HG03469 (cell line): Measurements from ENCODE around the gene EPS8L2.

ENCODE experiments used
- ATAC-seq: cut with Tn5 transposase; IDR thresholded peaks from one replicate; pipeline ENCODE4 v1.9.1; 2021; ENCODE audit warnings: mild to moderate bottlenecking, moderate library complexity, moderate number of reproducible peaks; ENCODE audit not compliant: unreplicated experiment

EPS8L2 gene

GRCh38 chr11:703506-703905 is 2.5 kb upstream of the EPS8L2 start:
- ATAC-seq = no peak

DNA sequence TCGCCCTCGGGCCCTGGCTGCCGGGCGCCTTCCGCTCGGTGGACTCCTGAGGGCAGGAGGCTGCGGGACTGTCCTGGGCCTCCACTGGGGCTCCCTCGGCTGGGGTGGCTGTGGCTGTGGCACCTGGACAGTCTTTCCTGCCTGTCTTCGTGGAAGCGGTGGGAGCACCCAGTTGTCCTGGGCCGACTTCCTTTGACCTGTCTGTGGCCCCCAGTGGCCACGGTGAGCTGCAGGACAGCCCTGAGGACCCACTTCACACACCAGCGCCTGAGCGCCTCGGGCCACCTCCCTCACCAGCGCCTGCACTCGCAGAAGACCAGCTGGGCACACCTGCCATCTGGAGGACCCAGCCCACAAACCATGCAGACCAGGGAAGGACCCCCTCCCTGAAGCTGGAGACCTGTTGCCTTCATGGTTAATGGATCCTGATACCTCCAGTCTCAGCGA is 1.8 kb upstream of the EPS8L2 start:
- no peak for ATAC-seq

- ATAC-seq = no peak
These were observed 1.0 kb upstream of the EPS8L2 start for GRCh38 chr11:704781-705645.

DNA sequence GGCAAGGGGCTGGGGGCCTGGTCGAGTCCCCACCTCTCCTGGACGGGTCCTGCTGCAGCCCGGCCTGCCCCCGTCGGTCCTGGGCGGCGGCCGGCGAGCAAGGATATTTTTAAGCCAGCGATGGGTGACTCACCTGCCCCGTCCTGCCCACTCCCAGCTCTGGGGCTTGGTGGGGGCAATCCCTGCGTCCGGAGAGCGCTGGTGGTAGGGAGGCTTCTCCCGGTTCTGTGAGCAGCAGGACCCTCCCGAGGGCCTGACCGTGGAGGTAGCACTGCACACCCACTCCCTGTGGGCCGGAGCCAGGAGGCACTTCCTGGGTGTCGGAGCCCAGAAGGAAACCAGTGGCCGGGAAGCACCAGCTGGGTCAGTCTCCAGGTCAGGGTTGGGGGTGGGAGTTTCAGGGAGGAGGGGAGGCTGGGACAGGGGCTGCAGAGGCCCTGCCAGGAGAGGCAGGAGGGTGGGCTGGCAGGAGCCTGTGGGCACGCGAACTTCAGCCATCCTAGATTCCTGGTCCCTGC is 467 bp downstream of the EPS8L2 start:
- ATAC-seq = no peak

- no peak for ATAC-seq
These were observed 1.2 kb downstream of the EPS8L2 start for GRCh38 chr11:706957-707816.

DNA sequence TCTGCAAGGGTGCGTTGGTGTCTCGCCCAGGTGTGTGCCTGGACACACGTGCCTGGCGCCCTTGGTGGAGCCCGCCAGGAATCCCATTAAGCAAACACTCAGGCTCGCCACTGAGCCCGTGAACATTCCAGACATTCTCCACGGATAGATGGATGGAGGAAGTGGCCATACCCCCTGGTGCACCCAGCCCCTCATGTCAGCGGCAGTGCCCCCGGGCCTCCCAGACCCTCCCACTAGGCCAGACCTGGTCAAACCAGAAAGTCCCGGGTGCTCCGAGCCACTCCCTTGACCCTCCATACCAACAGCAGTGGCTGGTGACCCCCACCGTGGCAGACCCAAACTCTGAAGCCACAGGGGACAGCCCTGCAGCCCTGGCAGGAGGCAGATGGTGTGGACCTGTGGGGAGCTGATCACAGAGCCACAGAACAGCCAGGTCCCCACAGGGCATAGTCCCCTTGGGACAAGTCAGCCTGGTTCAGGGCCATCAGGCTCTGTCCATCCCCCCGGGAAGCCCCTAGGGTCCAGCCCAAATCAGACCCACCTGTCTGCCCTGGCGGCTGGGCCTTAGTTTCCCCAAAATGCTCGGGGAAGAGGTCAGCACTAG is 1.9 kb downstream of the EPS8L2 start:
- ATAC-seq = no peak

DNA sequence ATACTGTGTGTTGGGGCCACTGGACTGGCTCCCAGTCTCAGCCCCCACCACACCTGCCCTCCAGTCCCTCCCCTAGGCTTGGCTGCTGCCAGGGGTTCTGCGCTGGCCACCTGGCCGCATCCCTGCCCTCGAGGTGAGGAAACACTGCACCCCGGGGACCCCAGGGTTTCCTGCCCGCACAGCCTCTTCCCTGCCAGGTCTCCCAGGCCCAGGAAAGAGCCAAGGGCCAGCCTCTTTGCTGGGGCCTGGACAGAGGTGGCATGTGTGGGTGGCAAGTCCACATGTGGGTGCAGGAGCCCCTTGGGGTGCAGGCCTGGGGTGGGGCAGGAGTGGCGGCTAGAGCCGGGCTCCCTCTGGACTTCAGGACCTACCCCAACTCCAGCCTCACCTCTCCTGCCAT is 2.5 kb downstream of the EPS8L2 start:
- ATAC-seq = no peak

DNA sequence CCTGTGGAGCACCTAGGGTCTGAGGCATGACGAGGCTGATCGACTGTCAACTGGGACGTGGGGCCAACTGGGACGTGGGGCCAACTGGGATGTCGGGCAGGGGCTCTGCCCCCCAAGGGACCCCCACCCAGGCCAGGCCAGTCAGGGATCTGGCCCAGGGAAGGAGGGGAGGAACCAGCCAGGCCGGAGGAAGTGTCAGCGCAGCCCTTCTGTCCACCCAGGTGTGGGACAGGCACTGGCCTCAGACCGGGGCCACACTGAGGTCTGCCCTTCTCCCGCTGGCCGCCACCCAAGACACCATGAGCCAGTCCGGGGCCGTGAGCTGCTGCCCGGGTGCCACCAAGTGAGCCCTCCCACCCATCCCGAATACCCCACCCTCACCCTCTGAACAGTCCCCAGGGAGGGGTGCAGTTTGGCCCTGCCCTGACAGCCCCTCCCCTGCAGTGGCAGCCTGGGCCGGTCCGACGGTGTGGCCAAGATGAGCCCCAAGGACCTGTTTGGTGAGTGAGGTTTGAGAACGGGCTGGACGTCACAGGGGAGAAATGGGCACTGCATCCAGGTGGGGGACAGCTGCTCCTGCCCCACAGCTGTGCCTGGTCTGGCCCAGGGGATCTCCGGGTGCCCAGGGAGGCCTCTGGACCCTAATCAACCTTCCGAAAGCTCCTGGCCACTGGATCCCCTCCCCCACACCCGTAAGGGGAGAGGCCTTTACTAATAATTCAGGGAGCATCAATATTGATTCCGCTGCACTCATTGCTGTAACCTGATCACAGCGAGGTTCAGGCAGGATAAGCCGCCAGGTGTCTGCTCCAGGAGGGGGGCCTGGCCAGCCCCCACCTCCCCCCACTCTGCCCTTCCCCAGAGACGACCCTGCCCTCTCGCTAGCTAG is 3.3 kb downstream of the EPS8L2 start:
- ATAC-seq = no peak

GRCh38 chr11:714436-714835 is 8.4 kb downstream of the EPS8L2 start:
- ATAC-seq = no peak

DNA sequence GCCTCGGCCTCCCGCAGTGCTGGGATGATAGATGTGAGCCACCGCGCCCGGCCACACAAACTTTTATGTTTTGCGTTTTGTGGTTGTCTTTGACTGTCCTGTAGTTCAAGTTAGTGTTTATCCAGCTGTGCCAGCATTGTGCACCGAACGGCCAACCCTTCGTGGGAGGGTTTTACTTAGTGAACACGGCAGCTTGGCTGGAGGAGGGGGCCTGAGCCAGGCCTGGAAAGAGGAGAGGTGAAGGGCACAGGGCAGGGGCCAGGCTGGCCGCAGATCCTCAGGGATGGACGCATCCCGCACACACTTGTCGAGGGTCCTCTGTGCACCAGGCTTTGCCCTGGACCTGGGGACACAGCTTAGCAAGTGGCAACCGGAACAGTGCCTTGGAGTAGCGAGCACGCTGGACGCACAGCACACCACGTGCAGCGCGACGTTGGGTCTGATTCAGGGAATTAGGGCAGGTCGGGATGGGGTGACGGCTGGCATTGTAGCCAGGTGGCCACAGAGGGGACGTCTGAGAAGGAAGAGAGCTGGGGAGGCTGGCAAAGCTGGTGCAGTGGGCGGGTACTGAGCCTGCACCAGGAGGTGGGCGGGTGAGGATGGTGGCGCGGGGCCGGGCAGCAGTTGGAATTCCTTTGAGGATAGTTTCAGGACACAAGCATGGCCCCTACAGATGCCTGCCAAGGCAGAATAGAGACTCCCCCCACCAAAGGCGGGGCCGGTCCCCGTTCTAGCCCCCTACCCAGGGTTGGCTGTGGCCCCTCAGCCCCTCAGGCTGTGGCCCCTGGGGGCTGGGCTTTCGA is 13.4 kb downstream of the EPS8L2 start:
- ATAC-seq = no peak

GRCh38 chr11:720017-720641 is 14.1 kb downstream of the EPS8L2 start:
- no peak for ATAC-seq

- no peak for ATAC-seq
These were observed 14.7 kb downstream of the EPS8L2 start for GRCh38 chr11:720642-721246.

GRCh38 chr11:721247-721740 is 15.3 kb downstream of the EPS8L2 start:
- ATAC-seq = no peak

DNA sequence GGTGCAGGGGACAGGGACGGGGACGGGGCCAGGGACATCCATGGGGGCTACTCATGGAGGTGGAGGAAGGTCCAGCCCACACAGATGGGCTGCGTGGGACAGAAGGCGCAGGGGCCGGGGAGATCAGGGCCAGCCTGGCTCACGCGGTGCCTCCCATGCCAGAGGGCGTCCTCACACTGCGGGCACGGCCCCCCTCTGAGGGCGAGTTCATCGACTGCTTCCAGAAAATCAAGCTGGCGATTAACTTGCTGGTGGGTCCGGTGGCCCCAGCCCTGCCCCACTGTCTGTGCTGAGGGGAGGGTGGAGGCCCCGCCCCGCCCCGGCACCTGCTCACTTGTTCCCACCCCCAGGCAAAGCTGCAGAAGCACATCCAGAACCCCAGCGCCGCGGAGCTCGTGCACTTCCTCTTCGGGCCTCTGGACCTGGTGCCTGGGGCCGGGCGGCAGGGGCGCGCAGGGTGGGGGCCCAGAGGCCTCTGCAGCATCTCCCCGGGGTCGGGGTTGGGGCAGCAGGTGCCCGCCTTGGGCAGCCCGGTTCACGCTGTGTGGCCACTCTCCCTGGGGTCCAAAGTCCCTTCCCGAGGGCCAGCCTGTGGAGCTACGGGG is 15.8 kb downstream of the EPS8L2 start:
- ATAC-seq = no peak

DNA sequence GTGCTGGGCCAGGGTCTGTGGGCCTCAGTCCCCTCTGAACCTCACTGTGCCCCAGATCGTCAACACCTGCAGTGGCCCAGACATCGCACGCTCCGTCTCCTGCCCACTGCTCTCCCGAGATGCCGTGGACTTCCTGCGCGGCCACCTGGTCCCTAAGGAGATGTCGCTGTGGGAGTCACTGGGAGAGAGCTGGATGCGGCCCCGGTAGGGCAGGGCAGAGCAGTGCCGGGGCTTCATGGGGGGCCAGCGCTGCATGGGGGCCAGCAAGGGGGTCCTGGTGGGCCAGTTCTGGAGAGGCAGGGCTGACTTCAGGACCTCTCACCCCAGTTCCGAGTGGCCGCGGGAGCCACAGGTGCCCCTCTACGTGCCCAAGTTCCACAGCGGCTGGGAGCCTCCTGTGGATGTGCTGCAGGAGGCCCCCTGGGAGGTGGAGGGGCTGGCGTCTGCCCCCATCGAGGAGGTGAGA is 16.3 kb downstream of the EPS8L2 start:
- ATAC-seq = no peak

DNA sequence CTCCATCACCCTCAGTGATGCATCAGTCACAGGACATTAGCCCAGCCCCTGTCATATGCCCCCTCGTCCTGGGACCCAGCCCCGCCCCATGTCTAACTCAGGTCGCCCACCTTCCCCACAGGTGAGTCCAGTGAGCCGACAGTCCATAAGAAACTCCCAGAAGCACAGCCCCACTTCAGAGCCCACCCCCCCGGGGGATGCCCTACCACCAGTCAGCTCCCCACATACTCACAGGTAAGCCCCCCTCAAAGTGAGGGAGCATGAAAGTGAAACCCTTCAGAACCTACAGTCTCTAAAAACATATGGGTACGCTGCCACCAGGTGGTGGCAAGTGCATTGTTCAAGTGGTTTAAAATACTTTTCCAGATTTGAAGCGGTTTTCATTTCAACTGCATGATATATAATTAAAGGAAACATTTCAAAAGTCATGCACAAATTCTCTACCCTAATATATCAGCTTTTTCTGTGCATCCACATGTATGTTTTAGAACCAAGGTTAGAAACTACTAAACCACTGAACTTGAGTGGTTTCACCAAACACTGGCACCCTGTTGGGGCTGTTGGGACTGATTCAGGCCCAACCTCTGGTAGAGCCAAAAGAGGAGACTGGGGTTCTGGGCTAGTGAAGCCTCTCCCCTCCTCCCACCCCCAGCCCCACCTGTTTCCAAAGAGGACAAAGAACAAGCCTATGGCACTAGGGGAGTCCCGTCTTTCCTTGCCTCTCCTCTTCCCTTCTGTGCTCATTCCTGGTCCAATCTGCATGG is 17.3 kb downstream of the EPS8L2 start:
- ATAC-seq = no peak
